ENCODE results near the gene MSS51. TPM values are rescaled to one million over a fixed set of nuclear protein-coding genes. Genes with fewer than 3 reads are reported as not detected.

The MSS51 gene
- 1 to 10 TPM; 2.5 to 5.0 (median 3.1) TPM for total RNA-seq
- 1 to 10 TPM in 1 of 3 donors, under 1 TPM in 1, not detected in 1; 0.60 to 1.3 TPM for polyA plus RNA-seq

- Histone ChIP-seq H3K4me3 (no peak within 1 kb of the TSS), H3K27me3 (no peaks in the 10 kb centered on the region), H3K4me1 (no peaks in the 10 kb centered on the region), H3K9me3 (no peaks in the 10 kb centered on the region), H3K36me3 (peaks cover 0 to 42% (median 6%) of the 10 kb centered on the region in 4 donors), H3K27ac (no peak within 1 kb of the TSS)
- intact Hi-C loops (cut with DNase I) = no loop called here
- no peak for DNase-seq
- TF ChIP-seq CTCF (IDR thresholded peaks at IDR 0.05) (no peak), POLR2A (IDR thresholded peaks at IDR 0.05) (no peak), POLR2AphosphoS5 (IDR thresholded peaks at IDR 0.05) (no peak), EP300 (IDR thresholded peaks at IDR 0.05) (no peak)
Measured at GRCh38 chr10:73433538-73433867, at the start of gene MSS51. Gene MSS51, minus strand, starts transcription at chr10:73433561. Its CDS starts 5,277 bp downstream, at chr10:73428284.

GRCh38 chr10:73480158-73480557, 46.8 kb upstream of the MSS51 start:
- TF ChIP-seq POLR2AphosphoS5 (IDR thresholded peaks at IDR 0.05) (no peak), EP300 (IDR thresholded peaks at IDR 0.05) (no peak)
- WGBS, 2 donors = 85 to 86% methylated on average over 7 of the region's 7 CpGs
- Histone ChIP-seq H3K4me1 (no peaks in the 10 kb centered on the region), H3K27ac (no peak overlapping the region), H3K27me3 (no peaks in the 10 kb centered on the region), H3K9me3 (no peaks in the 10 kb centered on the region), H3K4me3 (no peak overlapping the region), H3K36me3 (peaks cover 3 to 51% (median 23%) of the 10 kb centered on the region in 4 donors)
- intact Hi-C loops (cut with DNase I) = no loop called here
- DNase-seq = no peak

- no peaks in the 10 kb centered on the region for H3K4me1 ChIP-seq
- peaks cover 3 to 66% (median 34%) of the 10 kb centered on the region in 4 donors for H3K36me3 ChIP-seq
- no peaks in the 10 kb centered on the region for H3K27me3 ChIP-seq
- no peaks in the 10 kb centered on the region for H3K9me3 ChIP-seq
- DNase-seq = no peak
- TF ChIP-seq EP300 (IDR thresholded peaks at IDR 0.05) = no peak
- no peak for TF ChIP-seq CTCF (IDR thresholded peaks at IDR 0.05)
- TF ChIP-seq POLR2AphosphoS5 (IDR thresholded peaks at IDR 0.05) = no peak
- TF ChIP-seq POLR2A (IDR thresholded peaks at IDR 0.05) = no peak
- intact Hi-C loops (cut with DNase I) = no loop called here
- H3K4me3 ChIP-seq = no peak overlapping the region
- H3K27ac ChIP-seq = no peak overlapping the region
- WGBS, 2 donors = 77 to 83% methylated on average over 3 of the region's 3 CpGs
Measured at GRCh38 chr10:73478636-73479035, 45.3 kb upstream of the MSS51 start.

GRCh38 chr10:73471226-73471625, 37.9 kb upstream of the MSS51 start:
- no peak overlapping the region for H3K27ac ChIP-seq
- no peak for DNase-seq
- 87% methylated on average over 3 of the region's 3 CpGs for WGBS, 2 donors
- H3K36me3 ChIP-seq = peaks cover 0 to 98% (median 47%) of the 10 kb centered on the region in 4 donors
- no peak for TF ChIP-seq CTCF (IDR thresholded peaks at IDR 0.05)
- no peak for TF ChIP-seq POLR2A (IDR thresholded peaks at IDR 0.05)
- TF ChIP-seq EP300 (IDR thresholded peaks at IDR 0.05) = no peak
- TF ChIP-seq POLR2AphosphoS5 (IDR thresholded peaks at IDR 0.05) = no peak
- no peaks in the 10 kb centered on the region for H3K4me1 ChIP-seq
- intact Hi-C loops (cut with DNase I) = no loop called here
- H3K9me3 ChIP-seq = no peaks in the 10 kb centered on the region
- no peaks in the 10 kb centered on the region for H3K27me3 ChIP-seq
- no peak overlapping the region for H3K4me3 ChIP-seq

- intact Hi-C loops (cut with DNase I) = no loop called here
- DNase-seq = no peak
- Histone ChIP-seq H3K36me3 (peaks cover 0 to 98% (median 35%) of the 10 kb centered on the region in 4 donors), H3K4me3 (no peak overlapping the region), H3K27me3 (no peaks in the 10 kb centered on the region), H3K27ac (no peak overlapping the region), H3K4me1 (no peaks in the 10 kb centered on the region), H3K9me3 (no peaks in the 10 kb centered on the region)
- TF ChIP-seq EP300 (IDR thresholded peaks at IDR 0.05) (no peak), CTCF (IDR thresholded peaks at IDR 0.05) (no peak), POLR2AphosphoS5 (IDR thresholded peaks at IDR 0.05) (no peak), POLR2A (IDR thresholded peaks at IDR 0.05) (no peak)
Measured at GRCh38 chr10:73469579-73469978, 36.2 kb upstream of the MSS51 start.

Measured in sigmoid colon (tissue), 7 donors.